DND-41 (cell line): Measurements from ENCODE around the gene FUOM.

Experiments
- CTCF ChIP-seq: IDR thresholded peaks from 2 replicates; pipeline ENCODE4 v1.5.1; 2012; ENCODE audit warnings: borderline replicate concordance, low read length, moderate library complexity, mild to moderate bottlenecking; ENCODE audit not compliant: poor library complexity, severe bottlenecking; ENCODE audit errors: extremely low read depth
- EZH2 ChIP-seq: IDR thresholded peaks from 3 replicates; pipeline ENCODE4 v1.6.1; 2012; ENCODE audit warnings: borderline replicate concordance, low read depth, mild to moderate bottlenecking, moderate library complexity, low read length, inconsistent platforms; ENCODE audit not compliant: severe bottlenecking

GRCh38 chr10:133358162-133358924, 524 bp upstream of the FUOM start:
- TF ChIP-seq CTCF (no peak), EZH2 (no peak)
